HG03103 (cell line): ENCODE results near the gene ACAP1.

Source experiments
- ATAC-seq: cut with Tn5 transposase; IDR thresholded peaks from one replicate; pipeline ENCODE4 v1.9.1; 2021; ENCODE audit warnings: low read depth; ENCODE audit not compliant: unreplicated experiment

Gene ACAP1

DNA sequence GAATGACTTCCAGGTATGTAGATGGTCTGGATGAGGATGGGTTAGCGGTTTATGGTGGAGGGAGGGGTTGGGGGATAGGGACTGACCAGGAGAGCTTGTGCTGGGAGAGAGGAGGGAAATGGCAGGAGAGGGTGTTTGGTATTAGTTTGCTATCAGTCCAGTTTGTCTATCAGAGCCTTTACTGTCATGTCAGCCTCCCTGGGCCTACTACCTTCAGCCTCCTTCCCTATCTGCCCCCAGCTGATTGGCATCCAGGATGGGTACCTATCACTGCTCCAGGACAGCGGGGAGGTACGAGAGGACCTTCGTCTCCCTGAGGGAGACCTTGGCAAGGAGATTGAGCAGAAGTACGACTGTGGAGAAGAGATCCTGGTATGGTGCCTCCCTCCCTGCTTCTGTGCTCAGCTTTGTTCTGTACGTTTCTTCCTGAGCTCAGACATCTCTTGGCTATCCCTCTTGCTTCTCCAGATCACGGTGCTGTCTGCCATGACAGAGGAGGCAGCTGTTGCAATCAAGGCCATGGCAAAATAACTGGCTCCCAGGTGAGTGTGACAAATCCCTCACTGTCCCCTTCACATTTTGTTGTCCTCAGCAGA, 25.1 kb upstream of the ACAP1 start:
- ATAC-seq: no peak

DNA sequence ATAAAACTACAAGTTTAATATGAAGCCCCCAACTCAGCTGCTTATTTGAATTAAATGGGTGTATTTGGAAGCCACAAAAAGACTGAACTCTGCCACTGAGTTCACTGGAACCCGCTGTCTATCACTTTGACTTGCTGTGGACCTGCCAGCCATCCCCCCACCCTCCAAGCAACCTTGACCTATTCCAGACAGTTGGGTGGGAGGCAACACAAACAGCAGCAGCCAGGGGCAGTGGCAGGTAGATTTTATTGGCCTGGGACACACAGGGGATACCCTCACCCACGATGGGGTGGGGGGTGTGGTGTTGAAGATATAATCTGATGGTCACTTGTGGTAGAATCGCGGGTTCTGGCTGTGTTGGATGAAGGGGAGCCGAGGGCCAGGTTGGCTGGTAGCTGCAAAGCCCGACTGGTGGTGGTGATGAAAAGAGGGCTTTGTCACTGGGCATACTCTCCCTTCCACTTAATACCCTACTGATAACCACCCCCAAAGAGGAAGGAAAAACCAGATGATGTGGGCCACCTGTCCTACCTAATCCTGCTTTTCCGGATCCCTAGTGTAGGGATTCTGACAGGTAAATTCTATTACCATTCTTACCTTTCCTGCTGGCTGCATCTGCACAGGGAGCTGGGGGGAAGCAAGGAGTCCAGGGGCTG, 23.8 kb upstream of the ACAP1 start:
- ATAC-seq: no peak

DNA sequence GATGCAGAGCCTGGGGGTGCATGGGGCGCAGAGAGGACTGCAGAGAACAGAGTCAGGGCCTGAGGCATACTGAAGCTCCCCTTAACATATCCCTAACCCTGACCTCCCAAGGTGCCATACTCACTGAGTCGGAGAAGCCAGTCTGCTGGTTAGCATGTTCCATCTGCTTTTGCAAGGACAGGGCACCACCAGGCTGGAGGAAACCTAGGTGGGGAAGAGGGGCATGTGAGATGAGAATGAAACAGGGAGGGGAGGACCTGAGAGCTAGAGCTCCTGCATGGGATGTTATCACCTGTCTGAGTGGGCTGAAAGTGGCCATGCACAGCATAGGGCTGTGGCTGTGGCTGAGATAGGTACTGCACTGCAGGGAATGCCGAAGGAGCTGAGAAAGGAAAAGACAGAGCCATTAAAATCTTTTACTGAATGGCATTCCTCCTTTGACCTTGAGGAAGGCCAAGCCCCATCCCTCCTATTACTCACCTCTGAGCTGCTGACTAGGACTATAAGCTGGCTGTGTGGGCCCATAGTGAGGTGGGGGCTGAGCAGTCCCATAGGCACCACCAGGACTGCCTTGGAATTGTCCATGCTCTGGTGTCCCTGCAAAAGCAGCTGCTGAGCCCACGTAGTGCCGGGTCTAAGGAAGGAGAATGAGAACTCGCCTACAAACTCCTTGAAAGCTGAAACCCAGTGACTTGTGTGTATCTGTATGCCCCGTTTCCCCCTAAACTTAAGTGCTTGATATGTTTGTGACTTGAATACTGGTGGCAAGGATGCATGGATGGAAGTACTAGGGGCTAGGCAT, 23.0 kb upstream of the ACAP1 start:
- no peak for ATAC-seq

DNA sequence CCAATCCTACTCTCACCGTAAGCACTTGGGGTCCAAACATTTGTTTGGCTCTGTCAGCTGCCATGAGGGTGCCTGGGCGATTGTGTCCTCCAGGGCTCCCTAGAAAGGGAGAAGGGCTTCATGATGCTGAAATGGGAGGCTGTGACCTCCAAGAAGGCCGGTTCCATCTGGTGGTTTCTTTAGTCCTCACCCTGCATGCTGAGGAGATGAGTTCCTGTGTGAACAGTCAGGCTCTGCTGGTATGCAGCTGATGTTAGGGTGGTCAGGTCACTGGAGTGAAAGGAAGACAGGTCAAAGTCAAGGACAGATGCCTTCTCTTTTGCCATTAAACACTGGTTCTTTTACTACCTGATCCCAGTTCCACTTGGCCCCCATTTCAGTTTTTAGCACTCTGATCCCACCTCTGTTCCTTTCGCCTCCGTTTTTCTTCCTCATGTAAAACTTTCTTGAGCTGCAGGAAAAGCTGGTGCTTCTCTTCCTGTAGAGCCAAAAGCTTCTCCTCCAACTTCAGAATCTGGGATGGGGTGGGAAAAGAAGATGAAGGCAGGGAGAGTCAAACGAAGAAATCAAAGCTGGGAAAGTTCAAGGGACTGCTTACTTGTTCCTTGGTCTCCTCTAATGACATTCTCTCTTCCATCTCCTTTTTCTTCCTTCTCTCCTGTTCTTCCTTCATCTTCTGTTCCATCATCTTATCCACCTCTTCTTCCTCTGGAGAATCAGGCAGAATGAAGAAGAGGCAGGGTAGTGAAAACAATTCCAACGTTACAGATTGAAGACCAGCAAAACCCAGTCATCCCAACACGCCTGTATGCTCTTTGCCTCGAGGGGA, 22.2 kb upstream of the ACAP1 start:
- no peak for ATAC-seq

DNA sequence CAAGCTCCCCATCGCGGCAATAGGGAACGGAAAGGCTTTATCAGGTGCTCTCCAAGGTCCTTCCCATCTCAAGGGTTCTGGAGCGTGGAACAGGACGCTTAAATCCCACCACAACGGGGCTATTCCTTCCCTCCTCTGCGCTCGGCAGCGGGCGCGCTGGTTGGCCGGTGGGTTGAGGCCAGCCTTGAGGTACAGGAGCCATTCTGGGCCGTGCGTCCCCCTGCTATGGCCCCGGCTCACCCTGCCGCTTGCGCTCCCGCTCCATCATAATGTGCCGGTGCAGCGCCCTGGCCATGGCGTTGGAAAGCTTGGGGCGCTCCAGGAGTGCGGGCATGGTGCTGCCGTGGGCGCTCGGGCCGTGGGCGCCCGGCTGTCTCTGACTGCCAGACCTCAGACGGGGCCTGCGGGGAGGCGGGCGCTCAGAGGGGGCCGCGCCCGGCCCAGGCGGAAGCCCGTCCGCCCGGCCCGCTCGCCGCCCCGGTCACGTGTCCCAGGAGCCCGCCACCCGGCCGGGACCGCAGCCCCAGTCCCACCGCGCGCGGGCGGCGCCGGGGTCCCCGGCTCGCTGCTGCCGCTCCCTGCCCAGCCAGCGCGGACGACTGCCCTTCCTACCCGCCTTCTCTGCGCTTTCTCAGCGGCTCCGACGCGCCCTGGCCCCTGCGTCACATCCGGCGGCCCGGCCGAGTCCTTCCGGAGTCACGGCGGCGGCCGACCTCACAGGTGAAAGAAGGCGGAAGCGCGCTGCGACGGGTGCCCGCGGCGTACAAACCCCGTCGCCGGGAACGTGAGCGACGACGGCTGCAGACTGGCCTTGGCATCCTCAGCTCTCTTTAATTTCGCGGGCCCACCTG, 21.4 kb upstream of the ACAP1 start, which contains the start of gene GPS2:
Gene GPS2 (minus strand): TSS at position 642 of the 851 bp plus-strand sequence. CDS start 308 bp downstream, at position 334.
- peak; percentile 56 for ATAC-seq

DNA sequence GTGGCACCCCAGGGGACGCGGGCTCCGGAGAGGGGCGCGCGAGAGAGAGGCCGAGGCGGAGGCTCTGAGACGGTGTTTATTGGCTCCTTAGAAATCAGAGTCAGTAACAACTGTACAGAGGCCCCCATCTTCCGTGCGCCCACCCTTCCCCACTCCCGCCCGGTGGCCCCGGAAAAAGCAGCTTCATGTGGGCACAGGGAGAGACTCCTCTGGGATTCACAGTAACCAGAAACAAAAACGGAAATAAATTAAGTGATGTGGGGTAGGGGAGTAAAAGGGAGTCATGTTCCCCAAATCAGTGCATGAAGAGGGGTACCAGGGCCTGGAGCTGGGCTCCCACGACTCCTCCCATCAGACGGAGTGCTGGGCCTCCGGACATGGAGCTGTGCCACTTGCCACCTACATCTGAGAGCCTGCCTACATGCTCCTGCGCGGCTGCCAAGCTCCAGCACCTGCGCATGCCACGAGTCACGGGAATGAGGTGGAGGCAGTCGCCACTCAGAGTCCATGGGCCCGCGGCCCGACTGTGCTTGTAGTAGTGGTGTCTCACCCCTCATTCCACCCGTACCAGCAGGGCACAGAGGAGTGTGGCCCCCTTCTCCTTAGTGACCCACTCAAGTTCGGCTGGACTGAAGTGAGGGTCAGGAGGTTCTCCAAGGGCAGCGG, 20.6 kb upstream of the ACAP1 start:
- no peak for ATAC-seq

DNA sequence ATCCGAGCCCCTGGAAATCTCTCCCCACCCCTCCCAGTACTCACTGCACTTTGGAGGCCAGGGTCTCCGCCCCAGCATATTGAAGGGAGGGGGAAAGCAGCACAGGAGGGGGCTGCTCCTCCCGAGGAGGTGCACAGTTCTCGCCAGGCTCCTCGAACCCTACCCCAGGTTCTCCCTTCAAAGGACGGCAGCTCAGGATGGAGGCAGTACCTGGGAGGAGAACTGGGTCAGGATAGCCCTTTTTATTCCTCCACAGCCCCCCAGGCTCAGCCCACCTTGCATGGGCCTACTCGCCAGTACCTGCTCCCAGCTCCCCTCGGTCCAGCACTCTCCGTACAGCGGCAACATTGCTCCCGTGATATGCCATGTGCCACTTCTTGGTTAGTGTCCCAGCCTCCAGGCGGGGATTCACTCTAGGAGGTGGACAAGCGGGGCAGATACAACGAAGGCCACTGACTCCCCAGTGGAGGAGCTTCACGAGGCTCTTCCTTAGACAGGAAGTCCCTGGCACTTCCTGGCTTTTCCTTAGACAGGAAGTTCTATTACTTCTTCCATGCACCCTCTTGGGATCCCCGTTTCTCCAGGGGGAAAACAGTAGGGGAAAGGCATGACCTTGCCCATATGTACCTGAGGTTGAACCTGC, 19.0 kb upstream of the ACAP1 start:
- no peak for ATAC-seq

DNA sequence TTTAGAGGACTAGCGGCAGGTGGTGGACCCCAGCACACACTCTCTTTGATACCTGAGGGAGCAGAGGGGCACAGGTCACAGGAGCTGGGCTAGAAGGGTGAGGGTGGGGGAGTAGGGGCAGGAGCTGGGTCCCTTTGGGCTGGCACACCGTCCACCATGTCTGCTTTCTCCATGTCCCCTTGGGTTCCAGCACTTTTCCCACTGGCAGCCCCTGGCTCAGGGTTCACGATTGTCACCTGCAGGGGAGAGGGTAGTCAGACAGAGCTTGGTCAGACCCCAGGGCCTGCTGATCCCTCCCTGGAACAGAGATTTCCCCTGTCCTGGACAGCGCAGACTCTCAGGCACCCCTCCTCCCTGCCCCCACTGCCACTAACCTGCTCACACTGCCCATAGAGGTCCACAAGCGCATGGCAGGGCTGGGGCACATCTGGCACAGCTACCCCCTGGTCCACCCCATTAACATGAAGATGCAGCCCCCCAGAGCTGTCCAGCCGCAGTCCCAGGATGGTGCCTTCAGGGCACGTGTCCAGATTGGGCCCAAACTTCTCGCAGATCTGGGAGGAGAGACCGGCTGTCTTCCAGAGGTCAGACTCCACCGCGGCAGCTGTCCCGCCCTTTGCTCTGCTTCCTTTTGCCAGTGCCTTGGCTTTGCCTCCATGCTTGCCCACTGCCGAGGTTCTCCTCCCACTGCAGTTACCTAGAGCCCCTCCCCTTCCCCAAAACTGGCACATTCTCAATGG, 18.0 kb upstream of the ACAP1 start:
- no peak for ATAC-seq

DNA sequence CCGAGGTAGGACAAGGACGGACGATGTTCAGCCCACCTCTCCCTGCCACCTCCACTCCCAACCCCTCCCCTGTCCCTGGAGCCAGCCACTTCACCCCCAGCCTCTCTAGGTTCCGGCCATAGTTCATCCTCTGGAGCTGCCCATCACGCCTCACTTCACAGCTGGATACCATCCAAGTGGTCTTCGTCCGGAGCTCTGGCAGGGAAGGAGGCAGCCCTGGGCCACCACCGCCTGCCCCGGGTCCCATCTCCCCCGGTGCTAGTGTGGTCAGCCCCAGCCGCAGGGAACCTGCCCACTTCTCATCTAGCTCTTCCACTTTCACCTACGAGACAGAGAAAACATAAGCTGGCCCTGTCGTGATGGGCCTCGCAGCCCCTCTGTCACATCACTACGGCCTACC, 14.9 kb upstream of the ACAP1 start:
- ATAC-seq: no peak

DNA sequence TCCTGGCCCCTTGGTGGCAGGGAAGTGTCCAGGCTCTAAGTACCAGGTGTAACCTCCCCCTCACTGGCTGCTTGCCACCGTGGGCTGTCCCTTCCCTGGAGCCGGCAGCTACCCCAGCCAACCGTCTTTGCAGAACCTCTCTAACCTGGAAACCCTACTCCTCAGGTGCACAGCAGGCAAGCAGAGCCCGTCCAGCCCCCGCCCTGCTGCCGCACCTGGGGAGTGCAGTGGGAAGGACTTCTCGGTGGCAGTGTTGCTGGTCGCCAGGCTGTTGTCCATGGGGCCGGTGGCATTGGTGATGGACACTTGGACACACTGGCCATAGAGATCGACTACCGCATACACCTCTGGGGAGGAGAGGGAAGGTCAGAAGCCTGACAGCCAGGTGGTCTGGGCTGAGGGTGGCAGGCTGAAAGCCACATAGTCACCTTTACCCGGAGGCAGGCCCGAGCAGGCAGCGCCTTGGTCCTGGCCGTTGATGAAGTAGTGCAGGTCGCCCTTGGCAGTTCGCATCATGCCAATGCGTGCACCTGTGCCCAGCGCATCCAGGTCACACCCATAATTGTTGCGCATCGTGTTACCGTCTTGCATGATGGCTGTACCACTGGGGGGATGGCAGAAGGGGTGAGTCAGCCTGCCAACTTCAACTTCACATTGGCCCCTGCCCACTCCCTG, 13.7 kb upstream of the ACAP1 start:
- no peak for ATAC-seq

DNA sequence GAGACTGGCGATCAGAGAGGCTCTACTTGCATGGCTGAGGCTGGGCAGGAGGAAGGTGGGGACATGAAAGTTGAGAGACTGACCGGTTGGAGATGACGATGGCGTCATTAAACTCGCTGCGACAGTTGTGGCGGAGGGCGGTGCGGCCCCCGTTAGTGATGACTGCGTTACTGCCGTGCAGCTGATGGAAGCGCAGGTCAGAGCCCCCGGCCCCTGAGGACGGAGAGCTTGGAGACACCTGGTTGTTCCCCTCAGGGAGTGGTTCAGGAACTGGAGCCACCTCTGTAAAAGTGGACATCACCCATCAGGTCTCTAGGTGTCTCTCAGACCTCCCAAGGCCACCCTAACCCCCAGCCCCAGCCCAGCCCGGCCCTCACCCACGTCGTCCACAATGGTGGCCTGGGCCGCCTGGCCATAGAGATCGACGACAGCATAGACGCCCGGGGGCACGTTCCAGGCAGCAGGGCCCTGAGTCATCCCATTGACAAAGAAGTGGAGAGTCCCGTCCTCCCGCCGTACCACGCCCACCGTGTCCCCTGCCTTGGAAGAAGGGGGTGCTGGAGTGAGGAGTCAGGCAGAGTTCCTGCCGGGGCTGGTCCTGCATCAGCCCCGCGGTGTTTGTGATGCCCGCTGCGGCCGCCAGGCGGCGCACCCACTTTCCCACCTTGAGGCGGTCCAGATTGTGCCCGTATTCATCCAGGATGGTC, 12.4 kb upstream of the ACAP1 start:
- no peak for ATAC-seq

DNA sequence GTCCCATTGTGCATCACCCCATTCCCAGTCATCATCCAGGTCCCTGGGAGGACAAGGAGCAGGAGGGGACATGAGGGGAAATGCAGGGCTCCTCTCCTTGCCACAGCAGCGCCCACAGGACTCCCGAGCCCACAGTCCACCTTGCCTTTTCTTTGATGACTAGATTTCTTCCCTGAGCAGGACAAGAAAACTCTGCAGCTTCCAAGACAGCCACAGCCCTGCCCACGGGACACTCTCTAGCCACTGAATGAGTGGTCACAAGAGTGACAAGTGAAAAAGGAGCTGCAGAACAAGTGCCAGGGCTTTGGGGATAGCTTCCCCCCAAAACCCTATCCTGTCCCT, 11.9 kb upstream of the ACAP1 start:
- ATAC-seq: no peak

DNA sequence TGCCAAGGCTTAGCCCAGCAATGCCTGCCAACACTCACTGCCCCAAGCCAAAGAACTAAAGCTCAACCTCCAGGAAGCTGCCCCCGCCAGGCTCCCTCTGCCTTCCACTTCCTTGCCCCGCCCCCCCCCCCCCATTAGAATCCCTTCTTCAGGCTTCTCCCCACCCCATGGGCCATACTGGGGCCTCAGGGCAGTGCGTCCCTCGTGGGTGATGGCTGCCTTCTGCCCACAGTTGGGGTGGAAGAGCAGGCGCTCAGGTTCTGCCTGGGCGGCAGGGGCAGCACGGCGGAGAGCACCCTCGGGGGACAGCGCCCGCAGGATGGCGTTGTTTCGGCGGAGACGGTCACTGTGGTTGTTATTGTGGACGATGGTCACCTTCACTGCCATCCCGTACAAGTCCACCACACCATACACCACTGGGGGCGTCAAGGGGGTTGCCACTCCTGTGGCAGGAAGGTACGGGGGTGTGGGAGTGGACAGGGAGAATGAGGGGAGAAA, 11.2 kb upstream of the ACAP1 start:
- no peak for ATAC-seq

DNA sequence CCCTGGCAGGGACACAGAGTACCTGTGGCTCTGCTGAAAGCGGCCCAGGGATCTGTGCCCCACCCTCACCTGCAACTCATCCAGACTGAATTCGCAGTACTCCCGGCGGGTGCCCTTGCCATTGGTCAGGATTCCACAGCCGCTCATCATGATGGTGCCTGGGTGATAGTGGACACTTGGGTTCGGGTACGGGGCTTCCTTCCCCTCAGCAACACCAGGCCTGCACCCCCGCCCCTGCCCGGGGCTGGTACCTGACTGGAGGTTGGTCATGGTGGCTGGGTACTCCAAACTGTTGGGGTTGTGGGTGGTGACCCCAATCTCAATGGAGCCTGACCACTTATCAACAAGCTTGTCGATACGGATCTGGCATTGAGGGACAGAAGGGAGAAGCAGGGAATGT, 10.1 kb upstream of the ACAP1 start:
- no peak for ATAC-seq

DNA sequence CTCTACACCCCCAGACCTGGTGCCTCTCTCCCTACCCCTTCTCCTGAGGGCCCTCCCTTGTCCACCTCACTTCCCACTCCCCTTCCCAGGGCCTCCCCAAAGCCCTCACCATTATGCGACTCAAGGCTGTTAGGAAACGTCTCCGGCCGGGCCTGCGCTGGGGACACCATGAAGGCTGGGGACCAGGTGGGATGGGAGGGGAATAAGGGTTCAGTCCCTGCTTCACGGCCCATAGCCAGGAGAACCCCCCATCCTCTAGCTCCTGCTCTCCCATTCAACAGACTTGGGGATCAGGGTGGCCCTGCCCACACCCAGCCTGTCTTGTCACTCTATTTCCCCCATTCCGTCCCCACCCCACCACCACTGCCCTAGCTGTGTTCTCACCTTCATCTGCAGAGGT, 9.3 kb upstream of the ACAP1 start:
- no peak for ATAC-seq

DNA sequence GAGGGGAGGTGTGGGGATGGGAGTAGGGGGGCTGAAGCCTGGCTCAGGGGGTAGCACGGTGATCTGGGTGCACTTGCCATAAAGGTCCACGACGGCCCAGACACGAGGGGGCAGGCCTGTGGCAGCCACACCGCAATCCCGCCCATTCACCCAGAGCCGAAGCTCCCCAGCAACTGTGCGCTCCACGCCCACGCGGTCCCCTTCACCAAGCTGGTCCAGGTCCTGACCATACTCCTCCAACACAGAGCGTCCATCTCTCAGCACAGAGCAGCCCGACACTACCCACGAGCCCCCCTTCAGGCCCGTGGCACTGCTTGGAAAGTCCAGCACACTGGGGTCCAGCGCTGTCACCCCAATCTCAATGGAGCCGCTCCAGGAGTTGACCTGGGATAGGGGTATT, 8.8 kb upstream of the ACAP1 start:
- ATAC-seq: no peak

DNA sequence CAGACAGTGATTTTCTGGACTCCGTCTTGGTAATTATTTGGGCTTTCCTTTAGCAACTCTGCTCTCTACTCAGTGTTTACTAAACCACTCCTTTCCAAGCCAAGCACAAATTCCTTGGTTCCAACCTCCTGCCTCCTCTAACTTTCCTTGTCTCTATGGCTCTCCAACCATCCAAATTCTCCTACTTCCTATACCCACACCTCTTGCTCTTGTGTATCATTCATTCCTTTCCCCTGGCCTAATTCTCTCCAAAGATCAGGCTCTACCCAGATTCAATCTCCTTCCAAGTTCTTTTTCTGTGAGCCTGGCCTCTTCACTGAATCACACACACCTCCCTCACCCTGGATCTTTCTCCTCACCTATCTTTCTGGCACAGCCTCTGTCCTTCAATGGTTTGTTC, 8.3 kb upstream of the ACAP1 start:
- no peak for ATAC-seq
